ENCODE results near the gene FNDC5. TPM values are rescaled to one million over a fixed set of nuclear protein-coding genes. Genes with fewer than 3 reads are reported as not detected.

The FNDC5 gene
- total RNA-seq, 1 donor from 2014 or later, result 28.7 TPM

- Mint-ChIP-seq H3K9me3 (no peaks in the 10 kb centered on the region), H3K4me1 (peaks cover 15% of the 10 kb centered on the region), H3K36me3 (ENCODE audit: low read depth) (no peaks in the 10 kb centered on the region), H3K27me3 (ENCODE audit: low read depth) (peaks cover 86% of the 10 kb centered on the region), H3K4me3 (no peak overlapping the region), H3K27ac (ENCODE audit: unreplicated experiment) (no peak overlapping the region)
- no peak for TF ChIP-seq CTCF (conservative IDR thresholded peaks at IDR 0.05)
- no peak for DNase-seq (ENCODE audit: low read depth, low spot score)
Observed at GRCh38 chr1:32887623-32888022, 16.9 kb upstream of the FNDC5 start.

GRCh38 chr1:32886828-32887414 lies 16.2 kb upstream of the FNDC5 start:
- Mint-ChIP-seq H3K27ac (ENCODE audit: unreplicated experiment) (no peak overlapping the region), H3K4me3 (no peak overlapping the region), H3K36me3 (ENCODE audit: low read depth) (no peaks in the 10 kb centered on the region), H3K4me1 (peaks cover 8% of the 10 kb centered on the region), H3K27me3 (ENCODE audit: low read depth) (peaks cover 79% of the 10 kb centered on the region), H3K9me3 (no peaks in the 10 kb centered on the region)
- TF ChIP-seq CTCF (conservative IDR thresholded peaks at IDR 0.05), result no peak
- DNase-seq (ENCODE audit: low read depth, low spot score), result no peak

- H3K27me3 Mint-ChIP-seq (ENCODE audit: low read depth), result peaks cover 73% of the 10 kb centered on the region
Observed at GRCh38 chr1:32886004-32886827, 15.5 kb upstream of the FNDC5 start, which contains the start of gene HPCA. TSS of gene HPCA (plus strand) at chr1:32886491. CDS start at chr1:32888899, 2,408 bp downstream.

GRCh38 chr1:32885676-32886003 lies 14.9 kb upstream of the FNDC5 start:
- Mint-ChIP-seq H3K4me3 (no peak overlapping the region), H3K36me3 (ENCODE audit: low read depth) (no peaks in the 10 kb centered on the region), H3K4me1 (peaks cover 6% of the 10 kb centered on the region), H3K27ac (ENCODE audit: unreplicated experiment) (no peak overlapping the region), H3K27me3 (ENCODE audit: low read depth) (peaks cover 73% of the 10 kb centered on the region), H3K9me3 (no peaks in the 10 kb centered on the region)
- no peak for TF ChIP-seq CTCF (conservative IDR thresholded peaks at IDR 0.05)
- no peak for DNase-seq (ENCODE audit: low read depth, low spot score)

More at GRCh38 chr1:32886004-32886827, 15.5 kb upstream of the FNDC5 start, which contains the start of gene HPCA:
- Mint-ChIP-seq H3K4me1 (peaks cover 6% of the 10 kb centered on the region), H3K36me3 (ENCODE audit: low read depth) (no peaks in the 10 kb centered on the region), H3K9me3 (no peaks in the 10 kb centered on the region), H3K27ac (ENCODE audit: unreplicated experiment) (no peak within 1 kb of the TSS), H3K4me3 (peak within 1 kb of the TSS; percentile 2)
- DNase-seq (ENCODE audit: low read depth, low spot score), result peak; percentile 76
- peak; percentile 67 for TF ChIP-seq CTCF (conservative IDR thresholded peaks at IDR 0.05)

GRCh38 chr1:32884726-32885125 lies 14.0 kb upstream of the FNDC5 start:
- Mint-ChIP-seq H3K4me1 (peaks cover 6% of the 10 kb centered on the region), H3K27me3 (ENCODE audit: low read depth) (peaks cover 65% of the 10 kb centered on the region), H3K4me3 (no peak overlapping the region), H3K9me3 (no peaks in the 10 kb centered on the region), H3K36me3 (ENCODE audit: low read depth) (no peaks in the 10 kb centered on the region), H3K27ac (ENCODE audit: unreplicated experiment) (no peak overlapping the region)
- DNase-seq (ENCODE audit: low read depth, low spot score), result no peak
- TF ChIP-seq CTCF (conservative IDR thresholded peaks at IDR 0.05), result no peak

Measured in neural crest cell (in vitro differentiated cells).